GM21619 (cell line): ENCODE results near the gene SNRPA.
"Not testable (repeated sequence)": the region's sequence is repeated elsewhere in the genome, so short reads cannot be mapped to it uniquely, and the experiment has no call there.

Experiments used
- ATAC-seq: cut with Tn5 transposase; IDR thresholded peaks from one replicate; pipeline ENCODE4 v1.9.1; 2021; ENCODE audit not compliant: unreplicated experiment

Gene SNRPA

DNA sequence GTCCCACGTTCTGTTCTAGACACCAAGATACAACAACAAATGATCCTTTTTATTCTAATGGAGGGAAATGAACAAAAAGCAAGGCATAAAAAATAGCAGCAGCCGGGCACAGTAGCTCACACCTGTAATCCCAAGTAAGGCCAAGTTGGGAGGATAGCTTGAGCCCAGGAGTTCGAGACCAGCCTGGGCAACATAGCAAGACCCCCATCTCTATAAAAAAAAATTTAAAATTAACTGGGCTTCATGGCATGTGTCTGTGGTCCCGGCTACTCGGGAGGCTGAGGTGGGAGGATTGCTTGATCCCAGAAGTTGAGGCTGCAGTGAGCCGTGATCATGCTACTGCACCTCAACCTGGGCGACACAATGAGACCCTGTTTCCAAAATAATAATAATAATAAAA is 25.4 kb downstream of the SNRPA start:
- ATAC-seq = no peak

DNA sequence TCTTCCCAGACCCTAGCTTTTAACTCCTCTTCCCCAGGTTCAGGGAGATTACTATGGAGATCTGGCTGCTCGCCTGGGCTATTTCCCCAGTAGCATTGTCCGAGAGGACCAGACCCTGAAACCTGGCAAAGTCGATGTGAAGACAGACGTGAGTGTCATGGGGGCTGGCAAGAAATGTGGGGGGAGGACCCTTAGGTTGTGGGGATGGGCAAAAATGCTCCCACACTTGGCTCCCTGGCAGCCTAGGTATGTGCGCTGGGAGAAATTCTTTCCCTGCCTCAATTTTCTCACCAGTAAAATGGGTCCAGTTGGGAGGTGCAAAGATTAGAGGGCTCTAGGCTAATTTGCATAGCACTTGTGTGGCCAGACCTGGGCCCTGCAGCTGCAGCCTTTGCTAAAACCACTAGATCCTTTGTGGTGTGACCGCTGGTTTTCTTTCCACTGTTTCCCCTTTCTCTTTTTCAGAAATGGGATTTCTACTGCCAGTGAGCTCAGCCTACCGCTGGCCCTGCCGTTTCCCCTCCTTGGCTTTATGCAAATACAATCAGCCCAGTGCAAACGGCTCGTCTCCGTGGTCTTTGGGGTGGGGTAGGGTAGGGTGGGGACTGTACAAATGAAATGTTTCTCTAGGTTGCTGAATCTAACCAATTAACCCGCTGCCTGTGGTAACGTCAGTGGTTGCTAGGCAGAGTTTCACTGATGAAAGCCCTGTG is 26.1 kb downstream of the SNRPA start:
- peak; percentile 56 for ATAC-seq

DNA sequence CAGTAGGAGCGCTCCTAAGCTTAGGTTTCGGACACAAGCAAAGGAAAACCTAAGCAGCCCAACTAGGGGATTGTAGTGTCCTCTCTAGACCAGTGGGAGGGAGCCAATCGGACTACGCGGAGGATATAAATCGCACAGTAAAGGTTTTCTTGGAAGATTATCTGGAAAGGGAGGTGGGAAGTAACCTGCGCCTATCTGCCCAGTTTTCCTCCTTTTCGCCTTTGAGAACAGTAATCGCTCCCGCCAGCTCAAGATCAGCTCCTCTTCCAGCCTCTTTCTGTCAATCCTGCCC is 26.6 kb downstream of the SNRPA start:
- ATAC-seq = no peak

DNA sequence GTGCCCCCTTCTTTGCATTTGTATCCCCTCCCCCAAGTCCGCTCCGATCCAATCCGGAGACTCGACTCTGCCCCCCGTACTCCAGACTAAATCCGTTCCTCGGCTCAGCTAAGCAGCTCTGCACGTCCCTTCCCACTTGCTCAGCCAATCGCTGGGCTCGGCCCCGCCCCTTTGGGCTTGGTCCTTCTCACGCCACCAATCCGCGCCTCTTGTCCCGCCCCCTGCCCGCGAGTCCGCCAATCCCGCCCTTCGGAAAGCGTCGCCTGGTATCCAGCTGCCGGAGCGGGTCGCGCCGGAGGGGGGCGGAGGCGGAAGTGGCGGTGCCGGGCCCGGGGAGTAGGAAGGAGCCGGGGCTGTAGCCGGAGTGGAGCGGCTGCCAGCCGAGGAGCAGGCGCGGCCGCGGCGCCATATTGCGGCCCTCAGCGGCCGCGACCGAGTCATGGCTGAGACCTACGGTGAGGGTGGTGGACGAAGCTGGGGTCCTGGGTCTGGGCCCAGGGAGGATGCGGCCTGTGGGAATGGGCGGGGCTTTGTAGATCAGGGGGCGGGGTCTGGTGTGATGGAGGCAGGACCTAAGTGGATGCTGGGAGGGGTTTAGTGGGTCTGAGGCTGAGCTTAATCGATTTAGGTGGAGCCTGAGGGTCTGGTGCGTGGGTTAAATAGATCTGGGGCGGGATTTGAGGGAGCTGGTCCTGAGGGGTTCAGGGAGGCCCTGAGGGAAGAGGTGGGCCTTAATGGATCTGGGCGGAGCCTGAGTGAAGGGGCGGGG is 27.1 kb downstream of the SNRPA start, which contains the start of gene RAB4B:
Gene RAB4B, plus strand, starts transcription at position 311 of the 769 bp plus-strand sequence. Its CDS starts 129 bp downstream, at position 440.
- peak; percentile 51 for ATAC-seq

DNA sequence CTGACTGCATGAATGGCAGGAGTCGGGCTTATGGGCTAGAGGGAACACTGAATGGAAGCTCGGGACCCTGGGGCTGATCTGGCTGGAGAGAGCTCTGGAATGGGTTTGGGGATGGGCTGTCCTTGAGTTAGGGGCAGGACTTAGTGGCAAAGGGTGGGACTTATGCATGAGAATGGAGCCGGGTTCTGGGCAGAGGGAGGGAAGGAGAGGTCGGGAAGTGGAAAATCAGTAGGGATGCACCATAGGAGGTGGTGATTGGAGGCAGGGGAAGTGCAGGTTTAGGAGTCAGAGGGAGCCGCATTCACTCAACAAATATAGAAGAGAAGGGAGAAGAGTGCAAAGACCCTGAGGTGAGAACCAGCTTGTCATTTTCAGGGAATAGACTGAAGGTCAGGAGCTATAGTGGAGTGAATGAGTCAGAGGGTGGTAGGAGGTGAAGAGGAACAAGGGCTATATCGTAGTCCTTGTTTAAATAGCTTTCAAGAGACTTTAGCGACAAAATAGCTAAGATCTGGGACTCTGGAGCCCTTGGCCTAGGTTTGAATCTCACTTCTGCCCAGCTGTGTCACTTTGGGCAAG is 27.8 kb downstream of the SNRPA start:
- no peak for ATAC-seq

DNA sequence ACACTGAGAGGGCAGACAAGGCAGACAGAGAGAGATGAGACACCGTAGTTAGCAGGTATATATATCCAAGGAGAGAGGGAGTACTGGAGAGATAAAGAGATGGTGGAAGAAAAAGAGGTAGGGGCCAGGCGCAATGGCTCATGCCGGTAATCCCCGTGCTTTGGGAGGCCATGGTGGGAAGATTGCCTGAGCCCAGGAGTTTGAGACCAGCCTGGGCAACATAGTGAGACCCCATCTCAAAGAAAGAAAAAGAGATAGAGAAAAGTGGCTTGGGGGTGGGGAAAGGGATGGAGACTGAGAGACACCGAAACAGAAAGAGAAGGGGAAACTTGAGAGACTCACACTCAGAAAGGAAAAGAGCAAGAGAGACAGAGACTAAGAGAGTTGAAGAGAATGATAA is 29.6 kb downstream of the SNRPA start:
- ATAC-seq = no peak

DNA sequence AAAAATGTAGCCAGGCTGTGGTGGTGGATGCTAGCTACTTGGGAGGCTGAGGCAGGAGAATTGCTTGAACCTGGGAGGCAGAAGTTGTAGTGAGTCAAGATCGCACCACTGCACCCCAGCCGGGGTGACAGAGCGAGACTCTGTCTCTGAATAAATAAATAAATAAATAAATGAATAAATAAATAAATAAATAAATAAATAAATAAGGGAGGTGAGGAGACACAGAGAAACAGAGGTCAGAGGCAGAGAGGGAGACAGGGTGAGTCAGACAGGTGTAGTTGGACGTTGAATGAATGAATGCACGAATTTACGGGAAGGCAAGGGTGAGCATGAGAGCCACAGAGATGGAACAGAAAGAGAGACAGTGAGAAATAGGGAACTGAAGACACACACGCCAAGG is 30.1 kb downstream of the SNRPA start:
- no peak for ATAC-seq

DNA sequence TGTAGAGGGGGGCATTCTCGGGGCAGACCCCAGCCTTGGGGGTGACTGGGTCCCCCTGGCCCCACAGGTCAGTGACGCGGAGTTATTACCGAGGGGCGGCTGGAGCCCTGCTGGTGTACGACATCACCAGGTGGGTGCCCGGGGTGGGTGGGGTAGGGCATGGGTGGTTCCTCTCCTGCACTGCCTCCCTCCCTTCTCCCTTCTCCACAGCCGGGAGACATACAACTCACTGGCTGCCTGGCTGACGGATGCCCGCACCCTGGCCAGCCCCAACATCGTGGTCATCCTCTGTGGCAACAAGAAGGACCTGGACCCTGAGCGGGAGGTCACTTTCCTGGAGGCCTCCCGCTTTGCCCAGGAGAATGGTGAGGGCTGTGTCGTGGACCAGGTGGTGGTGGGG is 32.7 kb downstream of the SNRPA start:
- no peak for ATAC-seq

DNA sequence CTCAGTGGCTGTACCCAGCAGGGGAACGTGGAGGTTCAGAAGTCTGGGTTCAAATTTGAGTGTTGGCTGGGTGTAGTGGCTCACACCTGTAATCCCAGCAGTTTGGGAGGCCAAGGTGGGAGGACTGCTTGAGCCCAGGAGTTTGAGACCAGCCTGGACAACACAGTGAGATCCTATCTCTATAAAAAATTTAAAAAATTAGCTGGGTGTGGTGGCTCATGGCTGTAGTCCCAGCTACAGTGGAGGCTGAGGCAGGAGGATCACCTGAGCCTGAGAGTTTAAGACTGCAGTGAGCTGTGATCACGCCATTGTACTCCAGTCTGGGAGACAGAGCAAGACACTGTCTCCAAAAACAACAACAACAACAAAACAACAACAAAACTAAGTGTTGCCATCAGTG is 33.1 kb downstream of the SNRPA start:
- not testable (repeated sequence) for ATAC-seq

DNA sequence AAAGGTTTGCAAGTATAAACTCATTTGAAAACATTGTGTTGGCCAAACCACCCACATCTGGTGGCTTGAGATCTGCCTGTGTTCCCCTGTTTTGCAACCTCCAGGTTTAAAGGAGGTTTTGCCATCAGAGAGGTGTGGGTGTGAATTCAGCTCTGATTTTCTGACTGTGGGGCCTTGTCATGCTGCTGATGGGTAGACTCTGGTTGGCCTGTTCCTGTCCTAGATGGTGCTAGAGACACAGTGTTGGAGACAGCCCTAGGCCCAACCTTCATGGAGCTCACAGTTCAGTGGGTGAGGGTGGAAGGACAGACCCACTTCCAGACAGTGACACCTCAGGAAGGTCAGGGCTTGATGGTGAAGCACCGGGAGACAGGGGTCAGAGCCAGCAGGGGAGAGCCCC is 34.5 kb downstream of the SNRPA start:
- ATAC-seq = no peak

DNA sequence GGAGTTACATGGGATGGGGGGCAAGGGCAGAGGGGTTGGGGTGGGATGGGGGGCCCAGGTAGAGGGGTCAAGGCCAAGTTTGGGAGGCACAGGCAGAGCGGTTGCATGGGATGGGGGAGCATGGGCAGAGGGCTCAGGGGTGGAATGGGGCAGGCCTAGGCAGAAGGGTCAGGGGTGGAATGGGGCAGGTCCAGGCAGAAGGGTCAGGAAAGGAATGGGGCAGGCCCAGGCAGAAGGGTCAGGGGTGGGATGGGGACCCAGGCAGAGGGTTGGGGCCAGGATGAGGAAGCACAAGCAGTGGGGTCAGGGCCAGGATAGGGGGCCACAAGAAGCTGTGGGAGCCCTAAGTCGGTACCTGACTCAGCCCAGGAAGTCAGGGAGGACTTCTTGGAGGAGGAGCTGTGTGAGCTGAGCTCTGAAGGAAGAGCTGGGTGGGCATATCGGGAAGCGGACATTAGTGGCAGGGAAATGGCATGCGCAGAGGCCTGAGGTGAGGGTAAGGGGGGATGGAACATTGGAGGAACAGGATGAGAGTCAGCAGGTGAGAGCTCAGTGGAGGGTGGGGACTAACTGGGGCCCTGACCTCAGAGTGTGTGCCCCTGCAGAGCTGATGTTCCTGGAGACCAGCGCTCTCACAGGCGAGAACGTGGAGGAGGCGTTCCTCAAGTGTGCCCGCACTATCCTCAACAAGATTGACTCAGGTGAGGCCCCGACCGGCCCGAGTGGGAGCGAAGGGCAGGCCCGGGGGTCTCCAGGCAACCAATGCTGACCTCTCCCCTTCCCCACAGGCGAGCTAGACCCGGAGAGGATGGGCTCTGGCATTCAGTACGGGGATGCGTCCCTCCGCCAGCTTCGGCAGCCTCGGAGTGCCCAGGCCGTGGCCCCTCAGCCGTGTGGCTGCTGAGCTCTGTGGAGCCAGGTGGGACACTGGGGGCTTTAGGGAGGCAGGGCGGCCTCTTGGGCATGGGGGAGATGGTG is 35.3 kb downstream of the SNRPA start:
- no peak for ATAC-seq

DNA sequence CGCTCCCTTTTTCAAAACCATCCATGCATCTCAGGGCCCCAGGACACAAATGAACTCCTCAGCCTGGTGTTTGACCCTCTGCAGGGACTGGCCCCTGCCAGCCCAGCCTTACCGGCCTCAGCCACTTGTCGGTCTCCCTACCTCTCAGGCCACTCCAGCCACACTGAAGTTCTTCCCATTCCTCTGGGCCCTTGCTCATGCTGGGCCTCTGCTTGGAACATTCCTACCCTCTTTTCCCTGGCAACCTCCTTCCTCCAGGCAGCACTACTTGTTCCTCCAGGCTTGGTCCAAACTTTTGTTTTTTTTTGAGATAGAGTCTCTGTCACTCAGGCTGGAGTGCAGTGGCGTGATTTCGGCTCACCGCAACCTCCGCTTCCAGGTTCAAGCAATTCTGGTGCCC is 40.3 kb downstream of the SNRPA start:
- no peak for ATAC-seq

DNA sequence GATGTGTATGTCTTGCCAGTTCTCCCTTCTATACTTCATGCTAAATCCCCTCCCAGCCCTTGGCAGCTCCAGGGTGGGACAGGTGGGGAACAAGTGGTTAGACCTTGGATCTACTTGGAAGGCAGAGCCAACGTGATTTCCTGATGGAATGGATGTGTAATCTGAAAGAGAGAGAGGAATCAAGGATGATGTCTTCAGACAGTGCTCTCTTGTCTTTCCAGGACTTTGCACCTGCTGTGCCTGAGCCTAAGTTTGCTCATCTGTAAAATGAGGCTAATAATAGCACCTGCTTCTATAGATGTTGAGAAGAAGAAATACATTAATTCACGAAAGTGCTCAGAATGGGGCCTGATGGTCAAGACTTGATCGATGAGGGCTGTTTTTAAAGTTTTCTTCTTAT is 41.0 kb downstream of the SNRPA start:
- ATAC-seq = no peak

DNA sequence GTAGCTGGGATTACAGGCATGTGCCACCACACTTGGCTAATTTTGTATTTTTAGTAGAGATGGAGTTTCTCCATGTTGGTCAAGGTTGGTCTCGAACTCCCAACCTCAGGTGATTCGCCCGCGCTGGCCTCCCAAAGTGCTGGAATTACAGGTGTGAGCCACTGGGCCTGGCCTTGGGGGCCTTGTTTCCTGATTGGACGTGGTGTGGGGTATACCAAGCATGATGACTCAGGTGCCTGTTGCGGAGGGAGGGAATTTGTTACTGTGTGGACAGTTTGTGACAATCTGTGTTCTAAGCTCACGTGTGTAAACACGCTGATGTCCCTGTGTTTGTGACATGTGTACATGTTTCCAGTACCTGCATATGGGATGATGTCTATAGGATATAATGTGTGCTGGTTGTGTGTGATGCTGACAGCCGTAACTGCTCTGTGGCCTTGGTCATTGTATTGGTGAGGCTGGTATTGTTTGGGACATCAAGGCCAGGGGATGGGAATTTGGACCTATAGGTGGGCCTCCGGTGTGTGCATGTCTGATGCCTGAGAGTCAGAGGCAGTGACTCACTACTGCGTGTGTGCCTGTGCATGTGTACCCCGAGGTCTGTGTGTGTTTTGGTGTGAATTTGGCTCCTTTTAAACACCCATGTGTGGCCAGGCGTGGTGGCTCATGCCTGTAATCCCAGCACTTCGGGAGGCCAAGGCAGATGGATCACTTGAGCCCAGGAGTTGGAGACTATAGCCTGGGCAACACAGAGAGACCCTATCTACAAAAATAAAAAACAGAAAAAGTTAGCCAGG is 46.4 kb downstream of the SNRPA start:
- ATAC-seq = no peak

DNA sequence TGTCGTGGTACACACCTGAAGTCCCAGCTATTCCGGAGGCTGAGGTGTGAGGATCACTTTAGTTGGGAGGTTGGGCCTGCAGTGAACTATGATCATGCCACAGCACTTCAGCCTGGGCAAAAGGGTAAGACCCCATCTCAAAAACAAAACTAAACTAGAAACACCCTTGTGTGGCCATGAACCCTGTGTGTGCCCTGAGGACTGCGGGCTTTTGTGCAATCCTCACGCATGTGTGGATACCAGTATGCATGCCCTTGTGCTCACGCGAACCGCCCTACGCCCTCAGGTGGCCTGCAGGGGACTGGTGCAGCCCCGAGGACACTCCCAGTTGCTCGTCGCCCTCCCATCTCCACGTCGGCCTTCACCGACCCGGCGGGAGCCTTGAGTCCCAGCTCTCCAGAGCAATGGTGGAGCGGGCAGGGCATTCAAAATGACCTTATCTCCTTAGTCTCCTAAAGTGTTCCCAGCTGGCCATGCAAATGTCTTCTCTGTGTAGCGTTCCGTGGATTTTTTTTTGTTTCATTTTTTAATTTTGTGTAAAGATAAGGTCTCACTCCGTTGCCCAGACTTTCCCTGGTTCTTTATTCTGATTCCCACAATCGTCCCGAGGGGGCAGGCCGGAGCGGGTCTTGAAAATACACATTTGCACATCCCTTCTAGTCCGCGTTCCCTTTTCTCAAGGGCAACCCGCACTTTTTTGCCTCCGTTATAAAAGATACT is 47.1 kb downstream of the SNRPA start:
- no peak for ATAC-seq

DNA sequence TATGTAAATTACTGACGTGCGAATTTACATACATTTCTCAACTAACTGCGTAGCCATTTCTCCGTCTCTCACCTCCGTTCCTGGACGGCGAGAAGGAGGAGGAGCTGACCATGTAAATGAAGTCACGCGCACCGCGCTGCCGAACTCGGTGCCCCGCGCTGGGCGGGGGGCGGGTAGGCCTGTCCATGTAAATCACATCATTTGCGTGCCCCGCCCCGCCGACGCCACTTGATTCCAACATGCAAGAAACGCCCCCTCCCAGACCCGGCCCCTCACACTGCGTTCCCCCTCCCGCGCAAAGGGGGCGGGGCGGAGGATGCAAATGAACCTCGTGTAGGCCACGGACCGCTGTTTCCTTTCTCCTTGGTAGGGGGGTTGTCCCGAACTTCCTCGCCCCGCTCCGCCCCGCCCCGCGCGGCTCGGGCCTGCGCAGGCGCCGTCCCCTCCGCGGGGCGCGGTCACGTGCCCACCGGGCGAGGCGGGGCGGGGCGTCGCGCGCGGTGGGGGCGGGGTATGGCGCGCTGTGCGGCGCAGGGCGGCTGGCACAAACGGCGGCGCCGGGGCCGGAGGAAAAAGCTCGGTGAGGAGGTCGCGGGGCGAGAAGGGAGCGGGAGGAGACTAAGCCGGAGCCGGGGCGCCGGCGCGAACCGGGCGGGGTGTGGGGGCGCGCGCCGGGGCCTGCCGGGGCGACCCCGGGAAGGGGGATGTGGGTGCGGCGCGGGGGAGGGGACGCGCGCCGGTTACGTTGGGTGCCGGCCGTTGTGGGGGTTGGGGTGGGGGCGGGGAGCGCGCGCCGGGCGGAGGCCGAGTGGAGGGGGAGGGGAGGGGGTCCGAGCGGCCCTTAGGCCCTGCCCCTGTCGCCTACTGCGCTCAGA is 47.9 kb downstream of the SNRPA start, which contains the start of gene EGLN2:
Gene EGLN2, plus strand, starts transcription at position 509 of the 875 bp plus-strand sequence. CDS start 1,382 bp downstream, outside the sequence.
- ATAC-seq = peak; percentile 66

DNA sequence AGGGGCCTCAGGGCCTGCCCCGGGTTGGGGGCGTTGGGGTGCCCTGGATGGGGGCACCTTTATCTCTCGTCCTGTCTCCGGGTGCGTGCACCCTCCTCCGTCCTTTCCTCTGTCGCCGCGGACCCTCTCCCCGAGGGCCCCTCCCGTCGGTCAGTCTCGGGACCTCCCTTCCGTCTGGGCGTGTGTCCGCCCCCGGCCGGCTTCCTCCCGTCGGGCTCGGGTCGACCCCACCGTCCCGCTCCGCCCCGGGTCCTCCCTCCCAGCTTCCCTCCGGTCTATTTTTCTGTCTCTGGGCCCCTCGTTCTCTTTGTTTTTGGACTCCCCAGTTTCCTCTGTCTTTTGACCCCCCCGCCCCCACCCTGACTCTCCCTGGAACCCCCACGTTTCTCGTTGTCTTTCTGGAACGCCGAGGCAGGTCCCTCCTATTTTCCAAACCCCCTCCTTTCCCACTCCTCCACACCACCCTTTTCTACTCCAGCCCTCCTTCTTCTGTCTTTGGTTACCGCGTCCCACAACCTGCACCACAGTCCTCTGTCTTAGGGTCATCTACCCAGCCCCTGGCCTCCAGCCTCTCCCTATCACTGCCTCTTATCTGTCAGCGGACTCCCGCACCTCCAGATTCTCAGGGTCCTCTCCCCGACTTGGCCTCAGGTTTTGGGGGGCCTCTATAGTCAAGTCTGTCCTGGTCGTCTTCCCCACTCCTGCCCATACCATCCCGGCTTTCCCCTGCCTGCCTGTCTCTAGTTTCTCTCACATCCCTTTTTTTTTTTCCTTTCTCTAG is 48.7 kb downstream of the SNRPA start:
- no peak for ATAC-seq
